ENCODE measurements around the gene RBM18. TPM values are rescaled to one million over a fixed set of nuclear protein-coding genes. Genes with fewer than 3 reads are reported as not detected.
A peak's percentile ranks its signal among the peaks of the same experiment; 100 is the strongest.

The RBM18 gene
- total RNA-seq, 1 donor from 2014 or later, result 24.2 TPM

DNA sequence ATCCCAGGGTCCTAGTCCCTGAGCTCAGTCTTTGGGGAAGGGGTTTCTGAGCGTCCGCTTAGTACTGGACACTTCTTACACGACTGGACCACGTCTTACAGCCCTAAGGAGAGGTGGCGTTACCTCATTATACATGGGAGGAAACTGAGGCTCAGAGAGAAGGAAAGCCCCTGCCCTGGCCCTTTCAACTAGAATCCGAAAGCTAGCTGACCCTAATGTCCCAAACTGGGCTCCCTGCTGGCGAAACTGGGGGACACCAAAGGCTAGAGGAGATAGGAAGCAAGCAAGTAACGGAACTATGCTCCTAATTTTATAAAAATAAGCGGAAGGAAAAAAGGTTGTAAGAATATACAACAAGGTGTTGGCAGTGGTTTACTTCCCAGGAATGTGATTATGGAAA, 50.1 kb downstream of the RBM18 start:
- no peaks in the 10 kb centered on the region for H3K9me3 Mint-ChIP-seq
- peak overlapping the region; percentile 80 for H3K4me3 Mint-ChIP-seq
- H3K27me3 Mint-ChIP-seq, result peaks cover 88% of the 10 kb centered on the region
- DNase-seq (ENCODE audit: extremely low spot score, unreplicated experiment), result no peak
- no peak overlapping the region for H3K27ac Mint-ChIP-seq
- peaks cover 3% of the 10 kb centered on the region for H3K36me3 Mint-ChIP-seq
- TF ChIP-seq, protein P1, sequence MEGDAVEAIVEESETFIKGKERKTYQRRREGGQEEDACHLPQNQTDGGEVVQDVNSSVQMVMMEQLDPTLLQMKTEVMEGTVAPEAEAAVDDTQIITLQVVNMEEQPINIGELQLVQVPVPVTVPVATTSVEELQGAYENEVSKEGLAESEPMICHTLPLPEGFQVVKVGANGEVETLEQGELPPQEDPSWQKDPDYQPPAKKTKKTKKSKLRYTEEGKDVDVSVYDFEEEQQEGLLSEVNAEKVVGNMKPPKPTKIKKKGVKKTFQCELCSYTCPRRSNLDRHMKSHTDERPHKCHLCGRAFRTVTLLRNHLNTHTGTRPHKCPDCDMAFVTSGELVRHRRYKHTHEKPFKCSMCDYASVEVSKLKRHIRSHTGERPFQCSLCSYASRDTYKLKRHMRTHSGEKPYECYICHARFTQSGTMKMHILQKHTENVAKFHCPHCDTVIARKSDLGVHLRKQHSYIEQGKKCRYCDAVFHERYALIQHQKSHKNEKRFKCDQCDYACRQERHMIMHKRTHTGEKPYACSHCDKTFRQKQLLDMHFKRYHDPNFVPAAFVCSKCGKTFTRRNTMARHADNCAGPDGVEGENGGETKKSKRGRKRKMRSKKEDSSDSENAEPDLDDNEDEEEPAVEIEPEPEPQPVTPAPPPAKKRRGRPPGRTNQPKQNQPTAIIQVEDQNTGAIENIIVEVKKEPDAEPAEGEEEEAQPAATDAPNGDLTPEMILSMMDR (conservative IDR thresholded peaks at IDR 0.05), result no peak
- peaks cover 19% of the 10 kb centered on the region for H3K4me1 Mint-ChIP-seq (ENCODE audit: unreplicated experiment)

DNA sequence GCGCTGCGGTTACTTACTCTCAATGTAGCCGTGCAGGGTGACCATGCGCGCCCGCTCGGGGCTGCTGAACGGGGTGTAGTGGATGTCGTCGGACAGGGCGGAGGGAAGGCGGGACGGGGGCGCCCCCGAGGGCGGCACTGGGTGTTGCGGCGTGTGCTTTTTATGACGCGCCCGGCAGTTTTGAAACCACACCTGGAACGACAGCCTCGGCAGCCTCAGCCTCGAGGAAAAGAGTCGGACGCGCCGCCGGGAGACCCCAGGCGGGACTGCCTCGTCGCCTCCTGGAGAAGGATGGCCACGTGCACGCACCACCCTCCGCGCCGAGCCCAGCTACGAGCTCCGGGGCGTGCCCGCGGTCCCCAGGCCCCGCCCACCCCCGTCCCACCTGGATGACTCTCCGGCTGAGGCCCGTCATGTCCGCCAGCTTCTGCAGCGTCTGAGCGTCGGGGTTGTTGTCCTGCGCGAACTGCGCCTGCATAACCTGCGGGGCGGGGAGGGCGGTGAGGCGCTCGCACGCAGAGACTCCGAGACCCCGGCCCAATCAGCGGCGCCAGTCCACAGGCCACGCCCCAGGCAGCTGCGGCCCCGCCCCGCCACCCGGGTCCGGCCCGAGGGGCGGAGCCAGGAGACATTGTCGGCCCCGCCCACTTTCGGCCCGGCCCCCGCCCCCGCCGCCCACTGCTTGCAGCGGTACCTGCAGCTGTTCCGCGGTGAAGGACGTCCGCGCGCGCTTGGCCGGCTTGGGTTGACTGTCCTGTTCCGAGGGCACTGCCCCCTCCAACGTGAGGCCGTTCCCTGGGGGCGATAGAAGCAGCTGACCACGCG, 50.8 kb downstream of the RBM18 start:
- Mint-ChIP-seq H3K36me3 (peaks cover 3% of the 10 kb centered on the region), H3K27ac (no peak overlapping the region), H3K9me3 (no peaks in the 10 kb centered on the region), H3K4me3 (peak overlapping the region; percentile 80), H3K4me1 (ENCODE audit: unreplicated experiment) (peaks cover 12% of the 10 kb centered on the region), H3K27me3 (peaks cover 86% of the 10 kb centered on the region)
- TF ChIP-seq, protein P1 (conservative IDR thresholded peaks at IDR 0.05), result peak; percentile 38
- peak; percentile 88 for DNase-seq (ENCODE audit: extremely low spot score, unreplicated experiment)

GRCh38 chr9:122213102-122213588, 51.5 kb downstream of the RBM18 start:
- Mint-ChIP-seq H3K27me3 (peaks cover 83% of the 10 kb centered on the region), H3K27ac (no peak overlapping the region), H3K4me3 (peak overlapping the region; percentile 70), H3K9me3 (no peaks in the 10 kb centered on the region), H3K36me3 (peaks cover 3% of the 10 kb centered on the region), H3K4me1 (ENCODE audit: unreplicated experiment) (peaks cover 6% of the 10 kb centered on the region)
- DNase-seq (ENCODE audit: extremely low spot score, unreplicated experiment), result no peak
- TF ChIP-seq, protein P1 (conservative IDR thresholded peaks at IDR 0.05), result no peak

GRCh38 chr9:122212473-122213004, 52.1 kb downstream of the RBM18 start:
- Mint-ChIP-seq H3K4me3 (peak overlapping the region; percentile 70), H3K9me3 (no peaks in the 10 kb centered on the region), H3K36me3 (peaks cover 3% of the 10 kb centered on the region), H3K27me3 (peaks cover 83% of the 10 kb centered on the region), H3K4me1 (ENCODE audit: unreplicated experiment) (no peaks in the 10 kb centered on the region), H3K27ac (no peak overlapping the region)
- no peak for DNase-seq (ENCODE audit: extremely low spot score, unreplicated experiment)
- TF ChIP-seq, protein P1 (conservative IDR thresholded peaks at IDR 0.05), result no peak

DNA sequence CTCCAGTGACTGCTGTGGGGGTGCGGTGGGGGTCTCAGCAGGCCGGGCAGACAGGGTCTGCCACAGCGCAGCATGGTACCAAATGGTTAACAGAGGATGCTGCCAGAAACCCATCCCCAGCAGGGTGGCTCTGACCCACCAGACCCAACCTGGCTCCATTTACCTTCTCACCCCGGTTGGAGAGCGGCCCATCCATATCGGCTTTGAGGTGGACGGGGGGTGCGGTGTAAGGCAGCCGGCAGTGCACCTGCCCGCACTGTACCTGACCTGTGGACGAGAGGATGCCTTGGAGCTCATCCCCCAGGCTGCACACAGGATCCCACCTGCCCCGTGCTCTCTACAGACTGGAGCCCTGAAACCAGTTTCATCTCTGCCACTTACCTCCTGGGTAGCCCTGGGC, 55.2 kb downstream of the RBM18 start:
- H3K36me3 Mint-ChIP-seq, result no peaks in the 10 kb centered on the region
- peaks cover 7% of the 10 kb centered on the region for H3K4me1 Mint-ChIP-seq (ENCODE audit: unreplicated experiment)
- no peak overlapping the region for H3K4me3 Mint-ChIP-seq
- peaks cover 68% of the 10 kb centered on the region for H3K27me3 Mint-ChIP-seq
- TF ChIP-seq, protein P1 (conservative IDR thresholded peaks at IDR 0.05), result no peak
- no peaks in the 10 kb centered on the region for H3K9me3 Mint-ChIP-seq
- no peak overlapping the region for H3K27ac Mint-ChIP-seq
- no peak for DNase-seq (ENCODE audit: extremely low spot score, unreplicated experiment)
